K562 (cell line): ENCODE data around the gene LSR. TPM values are rescaled to one million over a fixed set of nuclear protein-coding genes. Genes with fewer than 3 reads are reported as not detected.

ENCODE experiments used
- ATAC-seq: fragments of 200-7000 bp; cut with Tn5 transposase; 3 replicates; pipeline ENCODE4 v1.9.1; 2020; ENCODE audit warnings: moderate library complexity
- BruUV-seq: library from RNA; stranded (reverse); fragments of 400-500 nt; replicated peaks from 2 replicates; lab custom pipeline; 2021; lab: Mats Ljungman, UMichigan
- CTCF ChIA-PET: fragments of 300-600 bp; formaldehyde crosslinking; extraction: SDS; loops from one replicate; lab custom pipeline; 2021; ENCODE audit warnings: low intra/inter-chr PET ratio; lab: Yijun Ruan, JAX
- POLR2A ChIA-PET: fragments of 300-600, 350-650 bp; sonication (Branson Sonifier 250); formaldehyde crosslinking; extraction: SDS; loops from one replicate; lab custom pipeline; 2021; ENCODE audit warnings: antibody characterized with exemption, inconsistent platforms; lab: Yijun Ruan, JAX
- DNase-seq, 4 experiments: peaks; one replicate each; pipeline versions ENCODE4 v3.0.0 to v3.0.0-alpha.2; 2011 to 2018; ENCODE audit warnings: low spot score in 3 of 4, mixed read lengths in 3 of 4; ENCODE audit errors: extremely low read depth in 1 of 4
- FAIRE-seq: peaks from 2 replicates; lab custom pipeline; 2011; peaks lifted over from hg19 to GRCh38; lab: Jason Lieb, UNC
- H2AFZ ChIP-seq: 2 replicates; pipeline ENCODE4 v1.6.0; 2011; ENCODE audit warnings: low read depth, low read length, control low read depth, inconsistent platforms
- H3K27ac ChIP-seq: fragments of 200-600 bp; 3 replicates; pipeline ENCODE4 v1.8.0; 2011; ENCODE audit warnings: low read depth, mild to moderate bottlenecking, control low read depth, inconsistent platforms, low read length, moderate library complexity, mixed read lengths; ENCODE audit errors: extremely low read depth
- H3K27me3 ChIP-seq, 2 experiments: fragments of 300-600 bp in 1 of 2; 2 replicates in 1 of 2; 3 replicates in 1 of 2; pipeline versions ENCODE4 v1.6.0 to v1.8.0; 2011; ENCODE audit warnings: inconsistent platforms in 2 of 2, low read length in 2 of 2, mild to moderate bottlenecking in 1 of 2, mixed read lengths in 1 of 2, moderate library complexity in 1 of 2; ENCODE audit not compliant: control insufficient read depth in 2 of 2, insufficient read depth in 2 of 2
- H3K36me3 ChIP-seq: fragments of 300-600 bp; 3 replicates; pipeline ENCODE4 v1.8.0; 2011; ENCODE audit warnings: mild to moderate bottlenecking, low read length, inconsistent platforms; ENCODE audit not compliant: control insufficient read depth, insufficient read depth
- H3K4me1 ChIP-seq, 2 experiments: fragments of 200-600 bp in 1 of 2; replicated peaks in 1 of 2; 2 replicates in 1 of 2; 3 replicates in 1 of 2; pipeline versions ENCODE4 v1.5.1 to v1.8.0; 2011; ENCODE audit warnings: inconsistent platforms in 2 of 2, low read length in 2 of 2, mild to moderate bottlenecking in 1 of 2, mixed read lengths in 1 of 2, moderate library complexity in 1 of 2; ENCODE audit not compliant: control insufficient read depth in 2 of 2, insufficient read depth in 2 of 2
- H3K4me2 ChIP-seq: 2 replicates; pipeline ENCODE4 v1.6.1; 2011; ENCODE audit warnings: low read length, control low read depth, inconsistent platforms, mixed read lengths; ENCODE audit not compliant: insufficient read depth
- H3K4me3 ChIP-seq: fragments of 200-600 bp; sonication (generic), shearing (Covaris generic); 2 replicates; pipeline ENCODE4 v1.5.1; 2016; ENCODE audit warnings: control low read depth, inconsistent platforms
- H3K79me2 ChIP-seq: fragments of 200-600 bp; 3 replicates; pipeline ENCODE4 v1.8.0; 2011; ENCODE audit warnings: low read length, inconsistent platforms; ENCODE audit not compliant: control insufficient read depth, insufficient read depth
- H3K9ac ChIP-seq, 2 experiments: 2 replicates each; pipeline versions ENCODE4 v1.6.0 to v1.6.1; 2011; ENCODE audit warnings: low read depth in 2 of 2, low read length in 2 of 2, control low read depth in 1 of 2, inconsistent platforms in 1 of 2, mild to moderate bottlenecking in 1 of 2, mixed read lengths in 1 of 2; ENCODE audit not compliant: insufficient read depth in 1 of 2
- H3K9me1 ChIP-seq: one replicate; pipeline ENCODE4 v1.6.0; 2011; ENCODE audit warnings: inconsistent platforms, mild to moderate bottlenecking, low read length, moderate library complexity; ENCODE audit not compliant: control insufficient read depth, insufficient read depth
- H3K9me3 ChIP-seq: replicated peaks from 2 replicates; pipeline ENCODE4 v1.5.1; 2011; ENCODE audit warnings: low read depth, low read length, inconsistent platforms; ENCODE audit not compliant: control insufficient read depth, insufficient read depth
- H4K20me1 ChIP-seq: replicated peaks from 2 replicates; pipeline ENCODE4 v1.6.1; 2011; ENCODE audit warnings: low read length, inconsistent platforms, mixed read lengths; ENCODE audit not compliant: control insufficient read depth, insufficient read depth
- CREBBP ChIP-seq: IDR thresholded peaks from one replicate; pipeline ENCODE4 v1.6.1; 2012; ENCODE audit warnings: low read depth, mild to moderate bottlenecking, control low read depth, inconsistent platforms, low read length
- MIER1 ChIP-seq: fragments of 450-650 bp; IDR thresholded peaks from 2 replicates; pipeline ENCODE4 v1.6.1; 2016; ENCODE audit warnings: antibody characterized with exemption, mild to moderate bottlenecking, low read depth
- NEUROD1 ChIP-seq: fragments of 150-350 bp; IDR thresholded peaks from 2 replicates; pipeline ENCODE4 v1.6.1; 2014; ENCODE audit warnings: borderline replicate concordance, low read length, low read depth; ENCODE audit not compliant: partially characterized antibody
- PHB2 ChIP-seq: fragments of 450-650 bp; IDR thresholded peaks from 2 replicates; pipeline ENCODE4 v1.6.1; 2017; ENCODE audit warnings: low read depth
- SMAD2 ChIP-seq: fragments of 150-350 bp; IDR thresholded peaks from 2 replicates; pipeline ENCODE4 v1.6.1; 2014; ENCODE audit warnings: low read depth, mild to moderate bottlenecking, low read length
- ZBTB17 ChIP-seq: fragments of 450-650 bp; formaldehyde crosslinking; IDR thresholded peaks from 2 replicates; pipeline ENCODE4 v1.4.0; 2020; ENCODE audit warnings: mild to moderate bottlenecking
- ZKSCAN8 ChIP-seq: fragments of 200-800 bp; sonication (Bioruptor generic); IDR thresholded peaks from 2 replicates; pipeline ENCODE4 v1.6.1; 2016; ENCODE audit warnings: missing genetic modification characterization, missing compliant biosample characterization
- ZNF584 ChIP-seq: fragments of 200-800 bp; sonication (Bioruptor generic); IDR thresholded peaks from 2 replicates; pipeline ENCODE4 v1.6.1; 2016; ENCODE audit warnings: low read depth, mild to moderate bottlenecking, missing genetic modification characterization, missing compliant biosample characterization
- WGBS: fragments of 100-300 bp; shearing (Covaris generic); methylation state at CpG from one replicate; pipeline ENCODE4 v1.1.6; 2016; ENCODE audit warnings: low coverage, mixed read lengths; ENCODE audit not compliant: insufficient coverage; ENCODE audit errors: missing lambda C conversion rate; 5-methylcytosine and 5-hydroxymethylcytosine counted together
- in situ Hi-C: fragments of 300-500 bp; cut with MboI; formaldehyde crosslinking; loops from 4 replicates; pipeline ENCODE4 v1.15.0; 2018; ENCODE audit warnings: inconsistent platforms, mixed read lengths
- intact Hi-C: fragments of 100-400 bp; cut with micrococcal nuclease; formaldehyde crosslinking; loops from 2 replicates; pipeline ENCODE4 v1.14.2; 2022
- polyA plus RNA-seq, 8 experiments: library from polyadenylated mRNA; depleted of rRNA in 4 of 8; stranded (reverse) in 5 of 8; unstranded in 3 of 8; fragments of >200 nt; fragmentation: Nextera tagmentation in 2 of 8; fragmentation: Illumina TruSeq in 1 of 8; extraction: Ambion mirVana in 2 of 8; extraction: Trizol in 1 of 8; gene quantifications; 2 replicates each; pipeline versions ENCODE4 v1.2.1 to v1.2.3, GENCODE V29; 2011 to 2014; ENCODE audit warnings: inconsistent platforms in 1 of 8, missing spikeins in 1 of 8
- total RNA-seq, 7 experiments: library from RNA; depleted of rRNA in 6 of 7; stranded (reverse); fragments of >200 nt in 6 of 7; fragmentation: Illumina TruSeq in 2 of 7; extraction: Trizol in 2 of 7; gene quantifications; 2 replicates each; pipeline versions ENCODE4 v1.2.1 to v1.2.3, GENCODE V29; 2011 to 2021; ENCODE audit warnings: low replicate concordance in 1 of 7
- TF ChIP-seq, protein P1 (sequence below): fragments of 250-450 bp; sonication (Bioruptor Pico); IDR thresholded peaks from 2 replicates; pipeline ENCODE4 v1.8.0; 2022; ENCODE audit warnings: moderate library complexity, mild to moderate bottlenecking, inconsistent platforms

LSR gene
- total and polyA plus RNA-seq, 9 of the 15 experiments (the other 6 are each of a cell fraction or from before 2014, with no cell fraction given), result 0.44 to 87.9 (median 28.0) TPM

DNA sequence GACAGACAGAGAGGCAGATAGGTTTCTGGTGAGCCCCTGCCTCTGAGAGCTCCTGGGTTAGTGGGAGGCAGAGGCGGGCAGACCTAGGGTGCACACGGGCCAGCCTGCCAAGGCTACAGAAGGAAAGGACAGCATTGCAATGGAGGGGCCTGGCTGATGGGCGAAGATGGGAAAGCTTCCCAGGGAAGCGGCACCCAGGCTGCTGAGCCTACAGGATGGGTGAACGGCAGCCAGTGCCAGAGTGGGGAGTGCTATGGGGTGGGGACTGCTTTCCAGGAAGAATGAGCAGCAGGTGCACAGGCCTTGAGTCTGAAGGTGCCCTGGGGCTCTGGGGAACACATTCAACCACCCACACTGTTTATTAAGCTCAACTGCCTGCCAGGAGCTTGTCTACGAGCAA lies 42.5 kb downstream of the LSR start:
- no peak for DNase-seq
- H3K27me3 ChIP-seq, result peaks cover 2 to 12% of the 10 kb centered on the region in 2 experiments; a peak in 2 of 5 replicates
- no peaks in the 10 kb centered on the region for H3K9me3 ChIP-seq
- H2AFZ ChIP-seq, result no peak overlapping the region
- no peaks in the 10 kb centered on the region for H4K20me1 ChIP-seq
- H3K4me1 ChIP-seq, result peaks cover 10 to 42% of the 10 kb centered on the region in 2 experiments; a peak in 4 of 5 replicates
- intact Hi-C loops, result no loop called here
- TF ChIP-seq NEUROD1 (no peak), PHB2 (no peak), SMAD2 (no peak), CREBBP (no peak), MIER1 (no peak), ZKSCAN8 (no peak), ZNF584 (CRISPR knock-in tag) (no peak), ZBTB17 (CRISPR knock-in tag) (no peak)
- TF ChIP-seq, protein P1, sequence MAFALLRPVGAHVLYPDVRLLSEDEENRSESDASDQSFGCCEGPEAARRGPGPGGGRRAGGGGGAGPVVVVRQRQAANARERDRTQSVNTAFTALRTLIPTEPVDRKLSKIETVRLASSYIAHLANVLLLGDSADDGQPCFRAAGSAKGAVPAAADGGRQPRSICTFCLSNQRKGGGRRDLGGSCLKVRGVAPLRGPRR (CRISPR knock-in tag), result no peak
- H3K4me3 ChIP-seq, result no peak overlapping the region
- 0 out of 4 replicates have a peak overlapping the region, but pooled peaks of 1 of the 2 experiments have one; percentile 12 for H3K9ac ChIP-seq
- no TSS peak for BruUV-seq
- ATAC-seq, result no peak
- in situ Hi-C loops, result no loop called here
- no peaks in the 10 kb centered on the region for H3K36me3 ChIP-seq
- FAIRE-seq, result no peak
- H3K27ac ChIP-seq, result no peak overlapping the region
- WGBS, result 16% methylated on average over 6 of the region's 6 CpGs
- no peaks in the 10 kb centered on the region for H3K79me2 ChIP-seq
- H3K9me1 ChIP-seq, result no peaks in the 10 kb centered on the region
- H3K4me2 ChIP-seq, result no peak overlapping the region
- CTCF ChIA-PET, result no interaction called here
- POLR2A ChIA-PET, result interaction anchor here (0.7 to 1.3 kb wide), 5 partner anchors 9 to 299 kb away, joined by 3 to 10 read pairs (median 5); no protein-coding TSS in a partner anchor
